Colonic mucosa (tissue), 4 donors: ENCODE measurements around the gene MTTP. TPM values are rescaled to one million over a fixed set of nuclear protein-coding genes. Genes with fewer than 3 reads are reported as not detected.

ENCODE experiments used
- DNase-seq: peaks from one replicate; pipeline ENCODE4 v3.0.0-alpha.2; 2020
- H3K27ac ChIP-seq: fragments of 200-600 bp; one replicate; pipeline ENCODE4 v1.8.0; 2021
- H3K27me3 ChIP-seq: fragments of 200-600 bp; one replicate; pipeline ENCODE4 v1.8.0; 2021
- H3K36me3 ChIP-seq: fragments of 200-600 bp; one replicate; pipeline ENCODE4 v1.8.0; 2021
- H3K4me1 ChIP-seq: fragments of 200-600 bp; one replicate; pipeline ENCODE4 v1.8.0; 2021; ENCODE audit warnings: mild to moderate bottlenecking
- H3K4me3 ChIP-seq: fragments of 200-600 bp; one replicate; pipeline ENCODE4 v1.8.0; 2021
- H3K9ac ChIP-seq, 2 donors: one replicate each; pipeline ENCODE4 v1.7.0; 2013; ENCODE audit warnings: control low read depth in 2 of 2, low read depth in 2 of 2, low read length in 2 of 2
- H3K9me3 ChIP-seq: fragments of 200-600 bp; one replicate; pipeline ENCODE4 v1.8.0; 2021
- CTCF ChIP-seq: fragments of 200-600 bp; IDR thresholded peaks from one replicate; pipeline ENCODE4 v1.8.0; 2022; ENCODE audit warnings: antibody characterized with exemption, mild to moderate bottlenecking
- intact Hi-C: fragments of 100-400 bp; cut with DNase I; formaldehyde crosslinking; loops from one replicate; pipeline ENCODE4 v1.14.1; 2022
- total RNA-seq, 2 donors: library from RNA; stranded (reverse); fragmentation: NEBNext Ultra II Directional in 1 of 2; extraction: Animal tissue kit (Norgen Biotek cat#: 25700) in 1 of 2; gene quantifications; one replicate each; pipeline ENCODE4 v1.2.1, GENCODE V29; 2021
- donor health status: healthy.
- donor health status: DM: no; HTN: no; CAD: no.
- donor health status: DM: no; HTN: no; CAD: no.

MTTP gene
- total RNA-seq, 2 donors from 2014 or later, result 0.69 to 1.3 TPM

DNA sequence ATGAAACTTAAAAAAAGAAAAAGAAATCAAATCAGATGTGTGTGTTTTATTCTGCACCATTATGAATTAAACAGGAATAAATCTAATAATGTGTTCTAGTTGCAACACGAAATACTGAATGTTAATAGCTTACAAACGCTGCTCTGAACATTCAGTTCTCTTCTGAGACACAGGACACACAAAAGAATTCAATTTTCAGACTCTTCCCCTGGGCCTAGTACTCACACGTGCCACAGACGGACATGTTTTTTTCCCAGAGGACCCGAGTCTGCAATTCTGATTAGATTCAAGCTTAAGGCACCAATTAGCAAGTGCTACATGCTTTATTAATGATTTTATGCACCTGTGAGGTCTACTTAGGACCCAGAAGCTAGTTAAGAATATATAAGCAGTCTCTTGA, 62.5 kb downstream of the MTTP start:
- Histone ChIP-seq H3K27me3 (no peaks in the 10 kb centered on the region), H3K4me1 (no peaks in the 10 kb centered on the region), H3K9ac (no peak overlapping the region), H3K4me3 (no peak overlapping the region), H3K27ac (no peak overlapping the region), H3K36me3 (no peaks in the 10 kb centered on the region), H3K9me3 (no peaks in the 10 kb centered on the region)
- no peak for TF ChIP-seq CTCF
- DNase-seq, result no peak
- intact Hi-C loops, result no loop called here

DNA sequence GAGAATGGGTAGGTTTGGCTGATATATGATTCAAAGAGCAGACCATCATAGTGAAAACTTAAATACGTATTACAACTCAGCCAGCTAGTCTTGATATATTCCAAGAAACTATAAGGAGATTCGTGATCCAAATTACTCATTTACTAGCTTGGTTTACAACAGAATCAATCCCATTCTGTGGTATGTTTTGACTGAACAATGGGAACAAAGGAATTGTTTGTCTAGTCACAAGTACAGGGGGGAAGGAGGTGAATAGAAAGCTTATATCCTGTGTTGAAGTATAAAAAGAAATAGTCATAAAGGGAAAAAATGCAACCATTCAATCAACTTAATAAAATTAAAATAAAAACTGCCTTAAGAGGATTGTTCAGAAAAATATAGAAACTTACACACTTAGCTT, 66.1 kb downstream of the MTTP start:
- H3K4me1 ChIP-seq, result no peaks in the 10 kb centered on the region
- no peak for DNase-seq
- no peaks in the 10 kb centered on the region for H3K36me3 ChIP-seq
- no peak for TF ChIP-seq CTCF
- intact Hi-C loops, result no loop called here
- H3K4me3 ChIP-seq, result no peak overlapping the region
- no peak overlapping the region for H3K27ac ChIP-seq
- H3K9me3 ChIP-seq, result no peaks in the 10 kb centered on the region
- H3K27me3 ChIP-seq, result no peaks in the 10 kb centered on the region
- H3K9ac ChIP-seq, result no peak overlapping the region

- intact Hi-C loops, result no loop called here
Measured at GRCh38 chr4:99642725-99643489, 68.3 kb downstream of the MTTP start.

DNA sequence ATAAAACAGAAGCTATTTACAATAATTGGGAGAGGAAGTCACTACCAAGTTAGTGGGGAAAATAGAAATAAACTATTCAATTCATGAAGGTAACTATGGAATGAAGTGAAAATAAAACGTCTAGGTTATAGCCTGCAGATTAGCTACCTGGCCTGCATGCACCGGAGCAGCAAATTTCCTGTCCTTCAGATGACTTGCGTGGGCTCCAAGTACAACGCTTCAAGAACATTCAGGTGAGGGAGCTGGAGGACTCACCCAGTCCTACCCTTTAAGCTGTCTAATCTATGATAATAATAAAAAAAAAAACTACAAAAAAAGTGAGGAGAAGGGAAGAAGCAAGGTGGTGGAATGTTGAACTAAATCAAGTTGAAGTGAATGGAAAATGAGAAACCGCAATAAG, 69.8 kb downstream of the MTTP start:
- Histone ChIP-seq H3K27me3 (no peaks in the 10 kb centered on the region), H3K27ac (no peak overlapping the region), H3K4me1 (no peaks in the 10 kb centered on the region), H3K9ac (no peak overlapping the region), H3K36me3 (no peaks in the 10 kb centered on the region), H3K4me3 (no peak overlapping the region), H3K9me3 (no peaks in the 10 kb centered on the region)
- intact Hi-C loops, result no loop called here
- DNase-seq, result no peak
- TF ChIP-seq CTCF, result no peak

More at GRCh38 chr4:99642725-99643489, 68.3 kb downstream of the MTTP start:
- Histone ChIP-seq H3K9me3 (no peaks in the 10 kb centered on the region), H3K27ac (no peak overlapping the region), H3K4me1 (no peaks in the 10 kb centered on the region), H3K27me3 (no peaks in the 10 kb centered on the region), H3K9ac (no peak overlapping the region), H3K36me3 (no peaks in the 10 kb centered on the region), H3K4me3 (no peak overlapping the region)
- DNase-seq, result no peak
- no peak for TF ChIP-seq CTCF

- no peaks in the 10 kb centered on the region for H3K27me3 ChIP-seq
- no peaks in the 10 kb centered on the region for H3K36me3 ChIP-seq
- H3K4me3 ChIP-seq, result no peak overlapping the region
- intact Hi-C loops, result no loop called here
- H3K9me3 ChIP-seq, result no peaks in the 10 kb centered on the region
- TF ChIP-seq CTCF, result no peak
- no peaks in the 10 kb centered on the region for H3K4me1 ChIP-seq
- DNase-seq, result no peak
- H3K27ac ChIP-seq, result no peak overlapping the region
- H3K9ac ChIP-seq, result no peak overlapping the region
Measured at GRCh38 chr4:99645036-99645435, 70.4 kb downstream of the MTTP start.
